H9 (cell line): Measurements from ENCODE around the gene ODAD2. TPM values are rescaled to one million over a fixed set of nuclear protein-coding genes. Genes with fewer than 3 reads are reported as not detected.

Source experiments
- DNase-seq: peaks from one replicate; pipeline ENCODE4 v3.0.0-alpha.2; 2017
- H2AFZ ChIP-seq: one replicate; pipeline ENCODE4 v1.6.1; 2013; ENCODE audit warnings: mild to moderate bottlenecking, low read length, control low read depth, moderate library complexity
- H2AK5ac ChIP-seq: 2 replicates; pipeline ENCODE4 v1.6.1; 2013; ENCODE audit warnings: low read length, control low read depth, mixed read lengths; ENCODE audit not compliant: insufficient read length
- H2BK120ac ChIP-seq: one replicate; pipeline ENCODE4 v1.6.1; 2013; ENCODE audit warnings: low read depth, mild to moderate bottlenecking, low read length, control low read depth, inconsistent platforms; ENCODE audit not compliant: poor library complexity, severe bottlenecking
- H2BK12ac ChIP-seq: 2 replicates; pipeline ENCODE4 v1.6.1; 2013; ENCODE audit warnings: low read length, control low read depth, mixed read lengths, low read depth; ENCODE audit not compliant: insufficient read length
- H2BK15ac ChIP-seq: 2 replicates; pipeline ENCODE4 v1.6.1; 2013; ENCODE audit warnings: low read depth, low read length, control low read depth
- H2BK20ac ChIP-seq: one replicate; pipeline ENCODE4 v1.6.1; 2013; ENCODE audit warnings: low read depth, mild to moderate bottlenecking, low read length, control low read depth, inconsistent platforms; ENCODE audit not compliant: poor library complexity, severe bottlenecking
- H2BK5ac ChIP-seq: 2 replicates; pipeline ENCODE4 v1.6.1; 2013; ENCODE audit warnings: low read length, control low read depth, mixed read lengths; ENCODE audit not compliant: insufficient read length
- H3K14ac ChIP-seq: 2 replicates; pipeline ENCODE4 v1.6.1; 2013; ENCODE audit warnings: low read length, control low read depth; ENCODE audit not compliant: insufficient read depth
- H3K18ac ChIP-seq: 2 replicates; pipeline ENCODE4 v1.6.1; 2013; ENCODE audit warnings: low read depth, mild to moderate bottlenecking, mixed read lengths, low read length, control low read depth; ENCODE audit not compliant: insufficient read length
- H3K23ac ChIP-seq: 2 replicates; pipeline ENCODE4 v1.6.1; 2013; ENCODE audit warnings: low read length, control low read depth, mixed read lengths, low read depth; ENCODE audit not compliant: insufficient read length
- H3K23me2 ChIP-seq: 2 replicates; pipeline ENCODE4 v1.6.1; 2013; ENCODE audit warnings: low read depth, mild to moderate bottlenecking, mixed read lengths, low read length, control low read depth; ENCODE audit not compliant: insufficient read length, poor library complexity, severe bottlenecking
- H3K27ac ChIP-seq: 2 replicates; pipeline ENCODE4 v1.5.1; 2013; ENCODE audit warnings: low read length, control low read depth, mixed read lengths, low read depth; ENCODE audit not compliant: insufficient read length
- H3K27me3 ChIP-seq: 2 replicates; pipeline ENCODE4 v1.6.1; 2013; ENCODE audit warnings: low read length, control low read depth, inconsistent platforms; ENCODE audit not compliant: insufficient read depth
- H3K4ac ChIP-seq: 2 replicates; pipeline ENCODE4 v1.6.1; 2013; ENCODE audit warnings: low read depth, mild to moderate bottlenecking, control low read depth, inconsistent platforms, low read length, moderate library complexity
- H3K4me1 ChIP-seq: 2 replicates; pipeline ENCODE4 v1.6.1; 2013; ENCODE audit warnings: low read length, control low read depth, inconsistent platforms; ENCODE audit not compliant: insufficient read depth
- H3K4me2 ChIP-seq: 2 replicates; pipeline ENCODE4 v1.6.1; 2013; ENCODE audit warnings: low read length, control low read depth, mixed read lengths; ENCODE audit not compliant: insufficient read length, insufficient read depth
- H3K56ac ChIP-seq: 2 replicates; pipeline ENCODE4 v1.6.1; 2013; ENCODE audit warnings: low read depth, mild to moderate bottlenecking, mixed read lengths, low read length, control low read depth; ENCODE audit not compliant: insufficient read length
- H3K79me1 ChIP-seq: 2 replicates; pipeline ENCODE4 v1.6.1; 2013; ENCODE audit warnings: low read depth, mild to moderate bottlenecking, moderate library complexity, low read length, control low read depth, inconsistent platforms; ENCODE audit not compliant: insufficient read depth, poor library complexity, severe bottlenecking
- H3K79me2 ChIP-seq: 2 replicates; pipeline ENCODE4 v1.6.1; 2013; ENCODE audit warnings: low read length, control low read depth, inconsistent platforms; ENCODE audit not compliant: insufficient read depth
- H3K9ac ChIP-seq: 2 replicates; pipeline ENCODE4 v1.6.1; 2013; ENCODE audit warnings: low read length, control low read depth, mixed read lengths; ENCODE audit not compliant: insufficient read length; ENCODE audit errors: extremely low read depth
- H3K9me3 ChIP-seq: one replicate; pipeline ENCODE4 v1.6.1; 2013; ENCODE audit warnings: low read depth, low read length, inconsistent platforms; ENCODE audit not compliant: control insufficient read depth
- H3T11ph ChIP-seq: one replicate; pipeline ENCODE4 v1.6.1; 2013; ENCODE audit warnings: mild to moderate bottlenecking, low read length, control low read depth, inconsistent platforms
- H4K20me1 ChIP-seq: one replicate; pipeline ENCODE4 v1.6.1; 2013; ENCODE audit not compliant: control insufficient read depth, insufficient read length, insufficient read depth
- H4K5ac ChIP-seq: 2 replicates; pipeline ENCODE4 v1.6.1; 2013; ENCODE audit warnings: low read depth, mild to moderate bottlenecking, mixed read lengths, low read length, control low read depth; ENCODE audit not compliant: insufficient read length
- H4K8ac ChIP-seq: replicated peaks from 2 replicates; pipeline ENCODE4 v1.6.1; 2013; ENCODE audit warnings: low read length, control low read depth, mixed read lengths, low read depth; ENCODE audit not compliant: insufficient read length
- H4K91ac ChIP-seq: 2 replicates; pipeline ENCODE4 v1.6.1; 2013; ENCODE audit warnings: low read depth, mild to moderate bottlenecking, moderate library complexity, mixed read lengths, low read length, control low read depth; ENCODE audit not compliant: insufficient read length
- H3K27ac Mint-ChIP-seq, 3 experiments: 2 replicates in 2 of 3; 3 replicates in 1 of 3; pipeline ENCODE4 v1.8.0; 2020 to 2021; ENCODE audit warnings: mixed read lengths in 3 of 3, mild to moderate bottlenecking in 1 of 3, moderate library complexity in 1 of 3
- H3K27me3 Mint-ChIP-seq: 2 replicates; pipeline ENCODE4 v1.8.0; 2021; ENCODE audit warnings: low read depth, mild to moderate bottlenecking, moderate library complexity, mixed read lengths
- H3K36me3 Mint-ChIP-seq, 3 experiments: 2 replicates in 2 of 3; 3 replicates in 1 of 3; pipeline ENCODE4 v1.8.0; 2020 to 2021; ENCODE audit warnings: low read depth in 3 of 3, mixed read lengths in 3 of 3; ENCODE audit not compliant: insufficient read depth in 1 of 3
- H3K4me1 Mint-ChIP-seq, 2 experiments: 2 replicates each; pipeline ENCODE4 v1.8.0; 2020; ENCODE audit warnings: mixed read lengths in 2 of 2
- H3K4me3 Mint-ChIP-seq, 2 experiments: 2 replicates in 1 of 2; 3 replicates in 1 of 2; pipeline ENCODE4 v1.8.0; 2020 to 2021; ENCODE audit warnings: mild to moderate bottlenecking in 2 of 2, mixed read lengths in 2 of 2, moderate library complexity in 1 of 2
- H3K9me3 Mint-ChIP-seq, 2 experiments: 2 replicates in 1 of 2; 3 replicates in 1 of 2; pipeline ENCODE4 v1.8.0; 2020; ENCODE audit warnings: mild to moderate bottlenecking in 2 of 2, mixed read lengths in 2 of 2, moderate library complexity in 1 of 2
- WGBS: extraction: QIAGEN DNeasy Blood & Tissue Kit; methylation state at CpG from one replicate; pipeline ENCODE4 v1.1.7; 2013; ENCODE audit warnings: missing lambda C conversion rate, low lambda C conversion rate, mixed read lengths; ENCODE audit not compliant: insufficient read length; ENCODE audit errors: extremely low coverage; 5-methylcytosine and 5-hydroxymethylcytosine counted together
- total RNA-seq: library from RNA; stranded (reverse); gene quantifications from 2 replicates; pipeline ENCODE4 v1.2.1, GENCODE V29; 2021
- TF ChIP-seq, protein P1 (sequence below): fragments of 200-600 bp; sonication (generic); conservative IDR thresholded peaks from 3 replicates; pipeline ENCODE4 v1.8.0; 2021; ENCODE audit warnings: antibody characterized with exemption, mild to moderate bottlenecking

The ODAD2 gene
- total RNA-seq, 1 experiment from 2014 or later, result 4.5 TPM

DNA sequence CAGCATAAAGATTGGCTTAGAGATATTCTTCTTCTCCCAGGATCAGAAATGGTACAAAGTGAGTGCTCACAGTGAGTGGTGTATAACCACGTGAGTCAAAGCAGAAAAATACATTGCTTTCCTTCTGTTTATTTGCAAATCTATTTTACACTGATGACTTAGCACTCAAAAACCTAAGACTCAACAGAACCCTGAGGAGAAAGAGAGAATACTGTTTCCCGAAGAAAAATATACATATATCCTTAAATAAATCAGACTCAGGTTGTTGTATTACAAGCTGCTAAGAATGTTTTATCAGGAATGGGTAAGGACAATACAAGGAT is 48.7 kb downstream of the ODAD2 start:
- no peak overlapping the region for H2BK120ac ChIP-seq
- no peak overlapping the region for H2AK5ac ChIP-seq
- no peak overlapping the region for H3K18ac ChIP-seq
- no peaks in the 10 kb centered on the region for H3K36me3 Mint-ChIP-seq
- no peak overlapping the region for H3K9ac ChIP-seq
- peaks cover 9% of the 10 kb centered on the region in 2 experiments for H3K4me1 Mint-ChIP-seq
- no peak overlapping the region for H3K23ac ChIP-seq
- H3K4me2 ChIP-seq, result no peak overlapping the region
- no peak for DNase-seq
- H3K9me3 Mint-ChIP-seq, result no peaks in the 10 kb centered on the region
- H2BK15ac ChIP-seq, result no peak overlapping the region
- no peak overlapping the region for H4K8ac ChIP-seq
- TF ChIP-seq, protein P1, sequence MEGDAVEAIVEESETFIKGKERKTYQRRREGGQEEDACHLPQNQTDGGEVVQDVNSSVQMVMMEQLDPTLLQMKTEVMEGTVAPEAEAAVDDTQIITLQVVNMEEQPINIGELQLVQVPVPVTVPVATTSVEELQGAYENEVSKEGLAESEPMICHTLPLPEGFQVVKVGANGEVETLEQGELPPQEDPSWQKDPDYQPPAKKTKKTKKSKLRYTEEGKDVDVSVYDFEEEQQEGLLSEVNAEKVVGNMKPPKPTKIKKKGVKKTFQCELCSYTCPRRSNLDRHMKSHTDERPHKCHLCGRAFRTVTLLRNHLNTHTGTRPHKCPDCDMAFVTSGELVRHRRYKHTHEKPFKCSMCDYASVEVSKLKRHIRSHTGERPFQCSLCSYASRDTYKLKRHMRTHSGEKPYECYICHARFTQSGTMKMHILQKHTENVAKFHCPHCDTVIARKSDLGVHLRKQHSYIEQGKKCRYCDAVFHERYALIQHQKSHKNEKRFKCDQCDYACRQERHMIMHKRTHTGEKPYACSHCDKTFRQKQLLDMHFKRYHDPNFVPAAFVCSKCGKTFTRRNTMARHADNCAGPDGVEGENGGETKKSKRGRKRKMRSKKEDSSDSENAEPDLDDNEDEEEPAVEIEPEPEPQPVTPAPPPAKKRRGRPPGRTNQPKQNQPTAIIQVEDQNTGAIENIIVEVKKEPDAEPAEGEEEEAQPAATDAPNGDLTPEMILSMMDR, result no peak
- no peak overlapping the region for H2BK12ac ChIP-seq
- H3K27ac ChIP-seq, result no peak overlapping the region
- no peak overlapping the region for H2BK20ac ChIP-seq
- H3K4ac ChIP-seq, result no peak overlapping the region
- no peak overlapping the region for H3K27ac Mint-ChIP-seq
- no CpG with 5 or more reads among the region's 2 CpGs for WGBS
- no peaks in the 10 kb centered on the region for H3K79me2 ChIP-seq
- H3K4me1 ChIP-seq, result no peaks in the 10 kb centered on the region
- no peaks in the 10 kb centered on the region for H3K27me3 Mint-ChIP-seq
- no peaks in the 10 kb centered on the region for H3K79me1 ChIP-seq
- H4K20me1 ChIP-seq, result no peaks in the 10 kb centered on the region
- no peak overlapping the region for H4K5ac ChIP-seq
- no peak overlapping the region for H3T11ph ChIP-seq
- no peaks in the 10 kb centered on the region for H3K9me3 ChIP-seq
- H2BK5ac ChIP-seq, result no peak overlapping the region
- no peak overlapping the region for H3K4me3 Mint-ChIP-seq
- no peaks in the 10 kb centered on the region for H3K23me2 ChIP-seq
- H3K27me3 ChIP-seq, result no peaks in the 10 kb centered on the region
- no peak overlapping the region for H3K14ac ChIP-seq
- H2AFZ ChIP-seq, result no peak overlapping the region
- no peak overlapping the region for H4K91ac ChIP-seq
- H3K56ac ChIP-seq, result no peak overlapping the region
